Progenitor cell of endocrine pancreas (in vitro differentiated cells): ENCODE measurements around the gene ZNF592. TPM values are rescaled to one million over a fixed set of nuclear protein-coding genes. Genes with fewer than 3 reads are reported as not detected.

ENCODE experiments used
- DNase-seq: peaks from one replicate; pipeline ENCODE4 v3.0.0; 2021; ENCODE audit warnings: low spot score; ENCODE audit not compliant: unreplicated experiment
- H3K27ac Mint-ChIP-seq: 2 replicates; pipeline ENCODE4 v1.8.0; 2021; ENCODE audit warnings: mild to moderate bottlenecking, moderate library complexity, mixed read lengths
- H3K27me3 Mint-ChIP-seq: 2 replicates; pipeline ENCODE4 v1.8.0; 2021; ENCODE audit warnings: mixed read lengths
- H3K36me3 Mint-ChIP-seq: 2 replicates; pipeline ENCODE4 v1.8.0; 2022; ENCODE audit warnings: mixed read lengths; ENCODE audit not compliant: insufficient read depth
- H3K4me1 Mint-ChIP-seq: 2 replicates; pipeline ENCODE4 v1.8.0; 2021; ENCODE audit warnings: low read depth, mixed read lengths
- H3K4me3 Mint-ChIP-seq: 2 replicates; pipeline ENCODE4 v1.8.0; 2021; ENCODE audit warnings: low read depth, mild to moderate bottlenecking, moderate library complexity, mixed read lengths
- H3K9me3 Mint-ChIP-seq: 2 replicates; pipeline ENCODE4 v1.8.0; 2021; ENCODE audit warnings: low read depth, mixed read lengths
- total RNA-seq: library from RNA; stranded (reverse); gene quantifications from 2 replicates; pipeline ENCODE4 v1.2.1, GENCODE V29; 2021
- TF ChIP-seq, protein P1 (sequence below): fragments of 200-600 bp; sonication (generic); IDR thresholded peaks from one replicate; pipeline ENCODE4 v1.5.0; 2021; ENCODE audit warnings: antibody characterized with exemption, mild to moderate bottlenecking; ENCODE audit not compliant: unreplicated experiment

ZNF592 gene
- total RNA-seq, 1 donor from 2014 or later = 40.5 TPM

DNA sequence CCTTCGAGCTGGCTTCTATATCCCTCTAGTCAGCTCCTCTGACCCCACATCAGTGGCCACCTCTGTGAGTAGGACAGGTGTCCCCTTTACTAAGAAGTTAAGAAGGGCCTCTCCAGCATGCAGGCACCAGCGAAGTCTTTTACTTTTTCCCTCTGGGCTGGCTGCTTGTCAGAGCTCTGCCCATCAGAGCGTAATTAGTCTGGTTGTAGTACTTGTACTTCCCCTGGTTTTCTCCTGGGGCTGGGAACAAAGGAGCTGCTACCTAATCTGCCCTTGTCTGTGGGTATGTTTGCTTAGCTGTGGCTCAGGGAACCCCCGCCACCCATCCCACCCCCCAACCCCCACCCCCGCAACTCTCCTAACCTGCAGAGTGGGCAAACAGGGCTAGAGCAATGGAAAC, 41.4 kb downstream of the ZNF592 start:
- Mint-ChIP-seq H3K9me3 (no peaks in the 10 kb centered on the region), H3K27me3 (no peaks in the 10 kb centered on the region), H3K4me3 (no peak overlapping the region), H3K27ac (peak overlapping the region; percentile 91), H3K36me3 (peaks cover 26% of the 10 kb centered on the region), H3K4me1 (peaks cover 12% of the 10 kb centered on the region)
- DNase-seq = no peak
- TF ChIP-seq, protein P1, sequence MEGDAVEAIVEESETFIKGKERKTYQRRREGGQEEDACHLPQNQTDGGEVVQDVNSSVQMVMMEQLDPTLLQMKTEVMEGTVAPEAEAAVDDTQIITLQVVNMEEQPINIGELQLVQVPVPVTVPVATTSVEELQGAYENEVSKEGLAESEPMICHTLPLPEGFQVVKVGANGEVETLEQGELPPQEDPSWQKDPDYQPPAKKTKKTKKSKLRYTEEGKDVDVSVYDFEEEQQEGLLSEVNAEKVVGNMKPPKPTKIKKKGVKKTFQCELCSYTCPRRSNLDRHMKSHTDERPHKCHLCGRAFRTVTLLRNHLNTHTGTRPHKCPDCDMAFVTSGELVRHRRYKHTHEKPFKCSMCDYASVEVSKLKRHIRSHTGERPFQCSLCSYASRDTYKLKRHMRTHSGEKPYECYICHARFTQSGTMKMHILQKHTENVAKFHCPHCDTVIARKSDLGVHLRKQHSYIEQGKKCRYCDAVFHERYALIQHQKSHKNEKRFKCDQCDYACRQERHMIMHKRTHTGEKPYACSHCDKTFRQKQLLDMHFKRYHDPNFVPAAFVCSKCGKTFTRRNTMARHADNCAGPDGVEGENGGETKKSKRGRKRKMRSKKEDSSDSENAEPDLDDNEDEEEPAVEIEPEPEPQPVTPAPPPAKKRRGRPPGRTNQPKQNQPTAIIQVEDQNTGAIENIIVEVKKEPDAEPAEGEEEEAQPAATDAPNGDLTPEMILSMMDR = no peak

DNA sequence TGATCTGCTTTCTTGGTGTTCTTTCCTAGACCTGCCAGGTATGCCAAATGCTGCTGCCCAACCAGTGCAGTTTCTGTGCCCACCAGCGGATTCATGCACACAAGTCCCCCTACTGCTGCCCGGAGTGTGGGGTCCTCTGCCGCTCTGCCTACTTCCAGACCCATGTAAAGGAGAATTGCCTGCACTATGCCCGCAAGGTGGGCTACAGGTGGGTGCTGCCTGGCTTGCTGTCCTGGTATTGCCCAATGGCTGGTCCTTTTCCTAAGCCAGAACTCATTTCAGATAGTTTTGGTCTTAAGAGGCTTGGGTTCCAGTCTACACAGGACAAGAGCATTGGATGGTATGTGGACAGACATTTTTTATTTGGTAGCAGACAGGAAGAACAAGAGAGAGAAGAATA, 42.3 kb downstream of the ZNF592 start:
- no peaks in the 10 kb centered on the region for H3K9me3 Mint-ChIP-seq
- H3K27me3 Mint-ChIP-seq = no peaks in the 10 kb centered on the region
- peaks cover 25% of the 10 kb centered on the region for H3K36me3 Mint-ChIP-seq
- peak overlapping the region; percentile 33 for H3K27ac Mint-ChIP-seq
- no peak for DNase-seq
- peaks cover 12% of the 10 kb centered on the region for H3K4me1 Mint-ChIP-seq
- TF ChIP-seq, protein P1 = no peak
- no peak overlapping the region for H3K4me3 Mint-ChIP-seq

DNA sequence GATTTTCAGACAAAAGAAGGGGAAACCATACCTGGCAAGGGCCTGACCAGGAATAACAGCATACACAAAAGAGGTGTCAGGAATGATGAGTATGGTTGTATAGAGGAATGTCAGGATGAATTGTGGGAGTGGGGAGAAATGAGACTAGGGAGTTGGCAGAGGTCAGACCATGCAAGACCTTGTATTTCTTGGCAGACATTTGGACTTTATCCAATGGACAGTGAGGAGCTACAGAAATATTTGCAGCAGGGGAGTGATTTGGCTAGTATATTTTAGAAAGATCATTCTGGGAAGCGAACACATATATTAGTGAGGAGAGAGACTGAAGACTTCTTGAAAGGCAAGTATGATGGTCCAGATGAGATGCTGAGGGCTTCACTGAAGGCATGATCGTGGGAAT, 43.4 kb downstream of the ZNF592 start:
- Mint-ChIP-seq H3K27ac (peak overlapping the region; percentile 39), H3K27me3 (no peaks in the 10 kb centered on the region), H3K4me1 (peaks cover 12% of the 10 kb centered on the region), H3K36me3 (peaks cover 26% of the 10 kb centered on the region), H3K9me3 (no peaks in the 10 kb centered on the region), H3K4me3 (no peak overlapping the region)
- no peak for DNase-seq
- TF ChIP-seq, protein P1 = no peak

DNA sequence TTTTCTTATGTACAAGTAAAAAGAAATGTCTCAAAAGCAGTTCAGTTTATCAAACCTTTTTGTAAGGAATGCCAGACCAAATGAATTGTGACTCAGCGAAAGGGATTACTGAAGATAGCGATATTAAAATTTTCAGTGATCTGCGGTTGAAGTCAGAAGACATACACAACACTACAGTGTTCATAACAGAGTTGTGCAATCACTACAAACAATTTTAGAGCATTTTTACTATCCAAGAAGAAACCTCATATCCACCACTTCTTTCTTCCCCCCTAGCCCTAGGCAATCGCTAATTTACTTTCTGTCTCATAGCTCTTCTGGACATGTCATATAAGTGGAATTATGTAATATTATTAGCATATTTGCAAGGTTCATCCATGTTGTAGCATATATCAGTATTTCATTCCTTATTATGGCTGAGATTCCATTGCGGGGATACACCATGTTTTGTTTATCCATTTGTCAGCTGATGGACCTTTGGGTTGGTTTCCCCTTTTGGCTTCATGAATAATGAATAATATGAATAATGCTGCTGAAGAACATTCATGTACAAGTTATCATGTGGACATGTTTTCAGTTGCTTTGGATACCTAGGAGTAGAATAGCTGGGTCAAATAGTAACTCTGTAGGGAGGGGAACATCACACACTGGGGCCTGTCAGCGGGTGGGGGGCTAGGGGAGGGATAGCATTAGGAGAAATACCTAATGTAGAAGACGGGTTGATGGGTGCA, 45.2 kb downstream of the ZNF592 start:
- Mint-ChIP-seq H3K27me3 (no peaks in the 10 kb centered on the region), H3K4me1 (peaks cover 12% of the 10 kb centered on the region), H3K36me3 (peaks cover 25% of the 10 kb centered on the region), H3K9me3 (no peaks in the 10 kb centered on the region), H3K27ac (no peak overlapping the region), H3K4me3 (no peak overlapping the region)
- no peak for DNase-seq
- TF ChIP-seq, protein P1 = no peak

DNA sequence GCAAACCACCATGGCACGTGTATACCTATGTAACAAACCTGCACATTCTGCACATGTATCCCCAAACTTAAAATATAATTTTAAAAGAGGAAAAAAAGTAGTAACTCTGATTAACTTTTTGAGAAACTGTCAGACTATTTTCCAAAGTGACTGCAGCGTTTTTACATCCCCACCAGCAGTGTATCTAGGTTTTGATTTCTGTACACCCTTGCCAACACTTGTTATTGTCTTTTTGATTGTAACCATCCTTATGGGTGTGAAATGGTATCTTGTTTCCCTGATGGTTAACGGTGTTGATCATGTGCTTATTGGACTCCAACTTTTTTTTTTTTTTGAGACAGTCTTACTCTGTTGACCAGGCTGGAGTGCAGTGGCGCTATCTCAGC, 45.8 kb downstream of the ZNF592 start:
- H3K9me3 Mint-ChIP-seq = no peaks in the 10 kb centered on the region
- TF ChIP-seq, protein P1 = no peak
- H3K27ac Mint-ChIP-seq = no peak overlapping the region
- H3K4me3 Mint-ChIP-seq = no peak overlapping the region
- no peak for DNase-seq
- H3K27me3 Mint-ChIP-seq = no peaks in the 10 kb centered on the region
- H3K4me1 Mint-ChIP-seq = peaks cover 12% of the 10 kb centered on the region
- peaks cover 25% of the 10 kb centered on the region for H3K36me3 Mint-ChIP-seq
